ENCODE results near the gene STMN1.

Gene STMN1

GRCh38 chr1:25867210-25867991 lies 38.8 kb downstream of the STMN1 start:
- DNase-seq = no peak

DNA sequence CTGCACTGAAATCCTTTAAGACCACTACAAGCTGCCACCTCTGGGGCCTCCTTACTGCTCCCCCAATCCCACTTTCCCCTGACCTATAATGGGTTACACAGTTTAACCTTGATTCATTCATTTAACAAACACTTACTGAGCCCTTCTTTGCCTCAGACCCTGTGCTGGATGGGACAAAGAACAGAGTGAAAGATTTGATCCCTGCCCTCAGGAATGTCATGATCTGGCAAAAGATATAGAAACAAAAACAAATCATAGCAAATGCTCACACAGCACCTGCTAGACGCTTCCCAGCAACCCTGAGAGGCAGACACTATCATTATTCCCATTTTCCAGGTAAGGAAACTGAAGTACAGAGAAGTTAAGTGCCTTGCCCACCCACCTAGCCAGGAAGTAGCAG lies 39.9 kb downstream of the STMN1 start:
- DNase-seq = no peak

DNA sequence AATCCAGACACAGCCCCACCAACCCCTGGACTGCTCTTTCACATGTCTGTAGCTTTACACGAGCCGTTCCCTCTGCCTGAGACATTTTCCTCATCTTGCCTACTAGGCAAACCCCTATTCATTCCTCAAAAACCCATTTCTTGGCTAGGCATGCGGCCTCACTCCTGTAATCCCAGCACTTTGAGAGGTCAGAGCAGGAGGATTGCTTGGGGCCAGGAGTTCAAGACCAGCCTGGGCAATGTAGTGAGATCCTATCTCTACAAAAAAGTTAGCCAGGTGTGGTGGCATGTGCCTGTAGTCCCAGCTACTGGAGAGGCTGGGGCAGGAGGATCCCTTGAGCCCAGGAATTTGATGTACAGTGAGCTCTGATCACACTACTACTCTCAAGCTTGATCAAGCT lies 41.8 kb downstream of the STMN1 start:
- DNase-seq = no peak

- DNase-seq = no peak
Measured at GRCh38 chr1:25863486-25864262, 42.5 kb downstream of the STMN1 start.

DNA sequence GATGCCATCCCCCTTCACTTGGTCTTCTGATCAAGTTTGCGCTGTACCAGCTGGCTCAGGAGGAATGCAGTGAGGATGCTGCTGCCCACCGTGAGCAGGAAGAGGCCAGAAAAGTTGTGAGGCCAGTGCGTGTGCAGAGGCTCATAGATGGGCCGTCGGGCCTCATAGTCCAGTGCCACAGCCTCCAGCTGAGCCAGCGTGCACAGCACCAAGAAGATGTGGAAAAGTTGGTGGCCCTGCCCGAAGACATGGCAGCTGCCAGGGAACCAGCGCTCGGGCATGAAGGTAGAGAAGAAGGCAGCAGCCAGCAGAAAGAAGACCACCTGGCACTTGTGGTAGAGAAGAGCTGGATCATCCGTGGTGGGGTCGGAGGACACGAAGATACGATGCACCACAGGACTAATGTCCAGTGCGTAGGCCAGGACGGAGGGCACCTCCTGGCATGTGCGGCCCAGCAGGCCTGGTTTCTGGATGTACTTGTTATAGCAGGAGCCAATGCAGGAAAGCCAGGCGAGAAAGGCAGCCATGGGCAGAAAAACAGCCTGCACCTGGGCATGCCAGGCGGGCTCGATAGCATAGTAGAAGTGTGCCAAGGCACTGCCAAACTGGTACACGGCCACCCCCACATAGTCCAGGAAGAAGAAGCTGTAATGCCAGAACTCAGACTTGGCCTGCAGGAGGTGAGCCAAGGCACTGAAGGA lies 43.3 kb downstream of the STMN1 start:
- DNase-seq = no peak

DNA sequence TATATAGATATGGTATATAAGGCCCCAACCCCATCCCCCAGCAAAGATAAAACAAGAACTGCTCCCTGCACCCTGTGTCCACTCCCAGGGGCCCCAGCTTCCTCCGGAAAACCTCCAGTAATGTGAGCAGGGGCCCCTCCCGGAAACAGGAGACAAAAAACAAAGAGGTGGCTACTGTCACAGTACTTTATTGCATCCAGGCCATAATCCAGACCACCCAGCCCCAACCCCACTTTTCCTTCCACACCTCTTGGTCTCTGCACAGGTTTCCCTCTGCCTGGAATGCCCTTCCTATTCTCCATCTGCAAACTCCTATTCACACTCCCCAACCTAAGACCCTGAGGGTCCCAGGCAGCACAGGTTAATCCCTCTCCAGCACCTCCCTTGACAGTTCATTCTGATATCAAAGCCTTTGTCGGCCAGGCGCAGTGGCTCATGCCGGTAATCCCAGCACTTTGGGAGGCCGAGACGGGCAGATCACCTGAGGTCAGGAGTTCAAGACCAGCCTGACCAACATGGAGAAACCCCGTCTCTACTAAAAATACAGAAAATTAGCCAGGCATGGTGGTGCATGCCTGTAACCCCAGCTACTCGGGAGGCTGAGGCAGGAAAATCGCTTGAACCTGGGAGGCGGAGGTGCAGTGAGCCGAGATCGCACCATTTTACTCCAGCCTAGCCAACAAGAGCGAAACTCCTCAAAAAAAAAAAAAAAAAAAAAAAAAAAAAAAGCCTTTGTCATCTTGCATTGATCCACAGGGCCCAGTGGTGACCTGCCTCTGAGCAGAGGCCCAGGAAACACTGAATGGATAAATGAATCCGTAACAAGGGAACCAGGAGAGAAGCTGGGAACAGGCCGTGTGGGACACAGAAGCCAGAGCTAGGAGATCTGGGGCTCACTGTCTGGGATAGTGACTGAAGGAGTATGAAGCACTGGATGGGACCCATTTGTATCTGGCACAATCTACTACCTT lies 44.6 kb downstream of the STMN1 start:
- DNase-seq = no peak

GRCh38 chr1:25858906-25859789 lies 47.1 kb downstream of the STMN1 start, which contains the start of gene AUNIP:
Gene AUNIP (minus strand): TSS chr1:25859457. CDS start chr1:25859357, 100 bp downstream.
- peak; percentile 76 for DNase-seq

GRCh38 chr1:25858494-25858893 lies 47.7 kb downstream of the STMN1 start:
- DNase-seq = no peak

DNA sequence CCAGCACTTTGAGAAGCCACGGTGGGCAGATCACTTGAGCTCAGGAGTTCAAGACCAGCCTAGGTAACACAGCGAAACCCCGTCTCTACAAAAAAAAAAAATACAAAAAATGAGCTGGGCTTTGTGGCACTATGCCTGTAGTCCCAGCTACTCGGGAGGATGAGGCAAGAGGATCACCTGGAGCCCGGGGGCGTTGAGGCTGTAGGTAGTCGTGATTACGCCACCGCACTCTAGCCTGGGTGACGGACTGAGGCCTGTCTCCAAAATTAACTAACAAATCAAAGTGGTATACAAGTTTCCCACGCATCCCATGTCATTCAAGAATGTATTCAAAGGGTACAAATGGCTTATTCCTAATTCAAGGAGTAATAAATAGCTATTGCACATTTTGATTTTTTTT lies 49.4 kb downstream of the STMN1 start:
- no peak for DNase-seq

DNA sequence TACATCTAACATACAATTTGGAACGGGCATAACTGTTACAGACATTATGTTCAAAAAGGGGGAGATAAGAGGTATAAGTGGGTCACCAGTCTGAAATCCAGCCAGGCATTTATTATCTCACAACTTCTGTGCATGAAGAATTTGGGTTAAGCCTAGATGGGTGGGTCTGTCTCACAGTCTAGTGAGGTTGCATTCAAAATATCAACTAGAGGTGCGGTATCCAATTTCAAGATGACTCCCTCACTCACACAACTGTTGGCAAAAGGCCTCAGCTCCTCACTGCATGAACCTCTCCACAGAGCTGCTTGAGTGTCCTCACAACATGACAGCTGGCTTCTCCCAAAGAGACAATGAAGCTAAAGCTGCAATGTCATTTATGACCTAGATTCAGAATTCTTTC lies 51.7 kb downstream of the STMN1 start:
- DNase-seq = no peak
